GM18508 (cell line): Measurements from ENCODE around the gene MT1F.

ENCODE experiments used
- ATAC-seq: cut with Tn5 transposase; IDR thresholded peaks from one replicate; pipeline ENCODE4 v1.9.1; 2021; ENCODE audit warnings: moderate number of reproducible peaks; ENCODE audit not compliant: insufficient read depth, unreplicated experiment

Gene MT1F

DNA sequence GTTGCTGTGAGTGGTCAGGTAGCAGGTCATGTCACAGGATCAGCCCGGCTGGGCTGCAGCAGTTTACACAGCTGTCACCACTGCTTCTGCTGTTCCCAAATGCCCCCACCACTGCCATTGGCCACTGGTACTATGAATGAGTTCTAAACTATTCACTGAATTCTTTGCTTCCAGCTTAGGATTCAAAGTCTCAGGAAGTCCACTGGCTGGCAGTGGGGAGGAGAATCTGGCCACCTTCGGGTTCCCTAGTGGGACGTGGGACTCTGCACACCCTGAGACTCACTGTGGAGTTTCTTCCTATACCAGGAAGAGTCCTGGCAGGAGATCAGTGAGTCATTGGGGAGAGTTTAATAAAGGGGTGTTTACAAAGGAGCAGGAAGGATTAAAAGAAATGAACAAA, 31.4 kb downstream of the MT1F start:
- no peak for ATAC-seq

- ATAC-seq = no peak
Observed at GRCh38 chr16:56690420-56691122, 32.8 kb downstream of the MT1F start.

- ATAC-seq = no peak
Observed at GRCh38 chr16:56691885-56692284, 34.1 kb downstream of the MT1F start.

DNA sequence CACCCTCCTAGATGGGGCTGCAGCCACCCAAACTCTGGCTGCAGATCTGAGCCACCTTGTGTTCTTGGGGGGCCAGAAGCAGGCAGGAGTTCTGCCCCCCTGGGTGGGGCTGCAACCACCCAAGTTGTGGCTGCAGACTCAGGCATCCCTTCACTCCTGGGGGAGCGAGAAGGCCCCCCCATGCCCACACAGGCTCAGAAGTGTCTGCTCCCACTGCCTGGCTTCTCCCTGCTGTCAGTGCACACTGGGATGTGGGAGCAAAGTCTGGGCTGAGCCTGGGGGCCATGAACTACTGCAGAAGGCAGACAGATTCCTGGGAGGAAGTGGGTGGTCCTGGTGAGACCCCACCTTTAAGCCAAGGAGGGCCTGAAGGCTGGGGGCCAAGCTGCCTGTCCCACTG, 37.5 kb downstream of the MT1F start:
- no peak for ATAC-seq

- ATAC-seq = no peak
Observed at GRCh38 chr16:56697456-56698155, 39.8 kb downstream of the MT1F start.

- no peak for ATAC-seq
Observed at GRCh38 chr16:56700195-56700594, 42.4 kb downstream of the MT1F start.

GRCh38 chr16:56700631-56701030, 42.9 kb downstream of the MT1F start:
- ATAC-seq = no peak

GRCh38 chr16:56701534-56701933, 43.8 kb downstream of the MT1F start:
- ATAC-seq = no peak

DNA sequence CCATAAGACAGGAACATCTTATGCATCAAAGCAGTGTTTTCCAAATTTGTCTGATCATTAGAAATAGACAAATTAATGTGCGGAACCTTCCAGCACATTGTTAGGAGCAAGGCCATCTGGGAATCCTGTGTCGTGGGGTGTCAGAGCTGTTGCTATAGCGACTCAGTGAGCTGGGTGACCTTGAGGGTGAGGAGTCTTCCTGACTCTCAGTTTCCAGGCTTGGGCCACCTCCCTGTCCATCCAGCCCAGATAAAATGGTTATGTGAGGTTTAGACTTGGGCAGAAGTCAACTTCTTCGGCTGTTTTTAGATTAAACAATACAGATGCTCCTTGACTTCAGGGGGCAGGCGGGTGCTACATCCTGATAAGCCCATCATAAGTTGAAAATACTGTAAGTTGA, 45.1 kb downstream of the MT1F start:
- ATAC-seq = no peak
